Measurements from ENCODE around the gene FOXK1.

Gene FOXK1

DNA sequence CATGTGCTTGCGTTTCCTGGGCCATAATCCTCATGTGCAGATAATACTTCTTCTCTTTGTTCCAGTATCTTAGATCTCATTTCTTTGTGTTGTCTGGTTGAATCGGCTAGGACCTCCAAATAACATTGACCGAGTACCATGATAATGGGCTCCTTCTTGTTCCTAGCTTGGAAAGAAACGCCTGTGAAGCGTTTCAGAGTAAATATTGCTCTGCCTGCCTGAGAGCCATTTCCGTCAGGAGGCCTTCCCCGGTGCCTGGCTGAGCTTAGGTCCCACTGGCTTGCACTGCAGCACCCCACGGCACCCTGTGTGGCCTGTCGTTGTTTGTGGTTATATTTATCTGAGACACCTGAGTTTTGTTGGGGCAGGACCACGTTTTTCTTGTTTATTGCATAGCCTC, 17.7 kb downstream of the FOXK1 start:
- DNase-seq = no peak

DNA sequence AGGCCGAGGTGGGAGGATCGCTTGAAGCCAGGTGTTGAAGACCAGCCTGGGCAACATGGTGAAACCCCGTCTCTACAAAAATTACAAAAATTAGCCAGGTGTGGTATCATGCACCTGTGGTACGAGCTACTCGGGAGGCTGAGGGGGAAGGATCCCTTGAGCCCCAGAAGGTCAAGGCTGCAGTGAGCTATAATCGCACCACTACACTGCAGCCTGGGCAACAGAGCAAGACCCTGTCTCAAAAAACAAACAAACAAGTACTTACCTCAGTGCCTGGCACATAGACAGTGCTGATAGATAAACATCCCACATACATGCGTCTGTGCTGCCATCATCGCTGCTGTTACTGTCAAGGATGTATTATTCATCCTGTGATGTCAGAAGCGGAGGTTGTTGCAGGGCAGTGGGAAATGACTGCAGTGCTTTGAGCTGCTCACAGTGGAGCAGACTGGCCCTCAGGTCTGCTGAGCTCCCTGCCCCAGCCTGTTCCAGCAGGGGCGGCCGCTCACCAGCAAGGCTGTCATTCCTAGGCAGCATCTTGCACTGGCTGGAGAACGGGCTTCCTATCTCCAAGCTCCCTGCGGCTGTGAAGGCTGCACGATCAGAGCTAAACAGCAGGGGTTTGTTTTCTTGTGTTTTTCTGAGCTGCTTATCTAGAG, 18.6 kb downstream of the FOXK1 start:
- no peak for DNase-seq

DNA sequence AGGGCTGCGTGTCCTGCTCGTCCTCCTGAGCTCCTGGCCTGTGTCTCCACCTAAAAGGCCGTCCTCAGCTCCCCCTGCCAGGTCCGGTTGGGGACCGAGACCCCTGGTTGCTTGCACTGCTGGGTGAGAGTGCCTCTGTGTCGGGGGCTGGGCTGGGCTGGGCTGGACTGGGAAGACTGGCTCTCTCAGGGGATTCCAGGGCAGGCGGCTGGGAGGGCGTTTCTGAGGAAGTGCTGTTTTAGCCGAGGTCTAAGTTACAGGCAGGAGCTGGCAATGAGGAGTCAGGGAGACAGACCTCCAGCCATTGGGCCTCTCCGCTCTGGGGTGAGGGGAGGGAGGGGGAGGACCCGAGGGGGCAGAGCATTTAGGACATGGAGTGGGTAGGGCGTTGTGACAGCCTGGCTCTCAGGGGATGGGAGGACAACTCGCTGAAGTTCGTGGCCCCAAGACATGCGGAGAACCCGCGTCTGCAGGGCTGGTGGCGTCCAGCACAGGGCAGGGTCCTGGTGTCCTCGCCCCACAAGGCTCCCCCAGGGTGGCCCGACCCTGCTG, 20.9 kb downstream of the FOXK1 start:
- no peak for DNase-seq

DNA sequence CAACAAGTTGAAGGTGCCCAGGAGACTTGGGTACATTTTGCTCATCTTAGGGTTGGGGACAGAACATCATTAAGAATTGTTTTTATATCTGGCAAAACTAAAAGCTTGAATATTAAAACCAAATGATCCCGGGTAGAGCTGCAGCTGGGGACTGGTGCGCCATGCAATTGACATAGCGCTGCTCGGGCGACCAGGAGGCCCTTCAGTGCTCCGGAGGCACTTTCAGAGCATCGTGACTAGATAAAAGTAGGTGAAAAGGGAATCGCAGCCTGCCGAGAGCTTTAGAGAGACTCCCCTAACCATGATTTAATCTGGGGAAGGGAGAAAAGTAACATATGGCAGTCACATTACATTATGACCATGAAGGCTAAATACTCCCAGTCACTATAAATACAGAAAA, 21.4 kb downstream of the FOXK1 start:
- no peak for DNase-seq

DNA sequence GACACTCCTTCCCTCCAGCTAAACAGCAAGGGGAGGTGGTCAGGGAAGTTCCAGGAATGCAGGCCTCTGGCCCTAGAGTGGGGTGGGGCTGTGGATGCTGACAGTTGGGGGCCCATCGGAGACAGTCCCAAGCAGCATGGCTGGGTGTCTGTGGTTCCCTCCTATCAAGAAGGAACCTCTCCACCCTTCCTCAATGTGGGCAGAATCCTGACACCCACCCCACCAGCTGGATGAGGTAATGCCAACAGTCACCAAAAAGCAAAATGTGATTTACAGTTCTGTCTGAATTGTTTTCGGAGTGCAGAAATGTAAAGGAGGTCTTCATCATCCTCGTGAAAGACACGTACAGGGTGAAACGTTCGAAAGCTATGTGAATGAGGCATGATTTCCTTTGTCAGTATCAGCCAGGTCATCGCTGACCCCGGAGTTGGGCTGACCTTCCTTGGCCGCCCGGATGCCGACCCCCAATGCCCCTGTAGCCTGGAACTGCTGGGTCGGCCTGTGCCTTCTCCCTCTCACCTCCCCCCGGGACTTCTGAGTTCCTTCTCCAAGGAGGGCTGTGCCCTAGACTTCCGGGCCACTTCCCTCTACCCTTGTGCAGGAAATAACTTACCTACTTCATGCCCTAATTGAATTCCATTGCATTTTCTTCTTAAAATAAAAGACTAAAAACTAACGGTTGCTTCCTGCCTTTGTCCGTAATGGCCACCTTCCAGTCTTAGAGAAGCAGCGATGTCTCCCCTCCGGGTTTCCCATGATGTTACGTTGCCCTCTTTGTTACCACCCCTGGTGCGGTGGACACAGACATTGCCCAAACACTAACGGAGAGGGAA, 24.5 kb downstream of the FOXK1 start:
- DNase-seq = no peak

DNA sequence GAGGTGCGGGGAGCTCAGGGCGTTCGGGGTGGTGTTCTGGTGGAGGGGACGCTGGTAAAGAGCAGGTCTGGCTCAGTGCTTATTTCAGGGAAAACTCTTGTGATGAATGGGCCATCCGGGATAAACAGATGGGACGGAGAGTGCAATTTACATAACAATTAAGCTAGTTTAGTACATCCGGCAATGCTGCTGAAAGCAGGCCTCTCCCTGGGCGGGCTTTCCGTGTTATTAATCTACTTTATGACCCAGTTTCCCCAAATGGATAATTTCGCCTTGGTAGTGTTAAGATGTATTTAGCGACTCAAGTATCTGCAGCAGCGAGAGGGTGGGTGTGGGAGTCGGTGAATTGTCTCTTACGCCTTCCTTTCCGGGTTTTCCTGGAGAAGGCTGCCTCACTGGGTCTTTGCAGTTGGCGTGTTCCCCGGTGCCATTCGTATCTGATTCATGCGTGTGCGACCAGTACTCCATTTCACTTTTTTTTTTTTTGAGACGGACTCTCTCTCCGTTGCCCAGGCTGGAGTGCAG, 25.2 kb downstream of the FOXK1 start:
- DNase-seq = no peak

DNA sequence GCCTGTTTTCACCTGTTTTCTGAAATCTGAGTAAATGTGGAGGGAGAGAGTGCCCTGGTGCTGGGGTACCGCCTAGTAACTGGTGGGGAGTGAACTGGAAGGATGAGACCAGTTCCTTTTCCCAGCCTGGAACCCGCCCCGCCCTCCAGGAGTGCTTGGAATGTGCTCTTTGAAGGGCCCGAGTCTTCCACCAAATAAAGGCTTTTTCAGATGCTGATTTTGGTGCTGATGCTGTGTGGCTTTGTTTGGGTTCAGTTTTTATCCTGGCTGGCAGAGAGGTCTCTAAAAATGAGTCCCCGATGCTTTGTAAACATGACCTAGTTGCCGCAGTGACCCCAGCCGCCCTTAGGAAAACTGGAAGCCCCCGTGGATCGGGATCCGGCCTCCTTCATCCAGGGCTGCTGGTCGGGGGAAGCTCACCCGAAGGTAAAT, 25.9 kb downstream of the FOXK1 start:
- no peak for DNase-seq

DNA sequence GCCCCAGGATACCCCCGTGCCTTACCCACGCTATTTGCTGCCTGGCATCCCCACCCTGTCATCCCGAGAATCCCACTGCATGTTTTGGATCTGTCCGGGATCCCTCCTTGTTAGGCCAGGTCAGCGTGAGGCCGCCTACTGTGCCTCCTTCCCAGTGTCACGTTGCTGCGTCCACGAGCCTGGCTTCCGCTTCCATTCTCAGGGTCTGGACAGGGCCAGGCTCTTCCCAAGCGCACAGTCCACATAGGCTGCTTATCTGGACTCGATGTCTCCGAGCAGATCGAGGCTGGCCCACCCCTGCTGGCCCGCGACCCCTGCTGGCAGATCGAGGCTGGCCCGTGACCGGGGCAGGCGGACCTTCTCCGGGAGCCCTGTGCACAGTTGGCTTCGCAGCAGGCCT, 27.1 kb downstream of the FOXK1 start:
- DNase-seq = no peak

DNA sequence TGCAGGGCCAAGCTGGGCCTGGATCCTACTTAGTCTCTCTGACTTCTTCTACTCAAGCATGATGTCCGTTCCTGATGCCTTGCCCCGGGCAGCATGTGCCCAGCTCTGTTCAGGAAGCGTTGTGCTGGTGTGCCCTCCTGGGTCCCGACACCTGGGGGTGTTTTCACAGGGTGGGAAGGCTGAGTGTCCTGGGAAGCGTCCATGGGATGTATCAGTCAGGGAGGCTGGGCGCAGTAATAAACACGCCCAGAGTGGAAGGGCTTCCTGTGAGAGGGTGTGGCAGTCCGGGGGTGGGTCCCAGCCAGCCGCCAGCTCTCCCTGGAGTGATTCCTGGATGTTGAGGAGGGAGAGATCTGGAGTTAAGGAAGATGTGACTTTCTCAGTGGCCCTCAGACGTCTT, 29.0 kb downstream of the FOXK1 start:
- no peak for DNase-seq

DNA sequence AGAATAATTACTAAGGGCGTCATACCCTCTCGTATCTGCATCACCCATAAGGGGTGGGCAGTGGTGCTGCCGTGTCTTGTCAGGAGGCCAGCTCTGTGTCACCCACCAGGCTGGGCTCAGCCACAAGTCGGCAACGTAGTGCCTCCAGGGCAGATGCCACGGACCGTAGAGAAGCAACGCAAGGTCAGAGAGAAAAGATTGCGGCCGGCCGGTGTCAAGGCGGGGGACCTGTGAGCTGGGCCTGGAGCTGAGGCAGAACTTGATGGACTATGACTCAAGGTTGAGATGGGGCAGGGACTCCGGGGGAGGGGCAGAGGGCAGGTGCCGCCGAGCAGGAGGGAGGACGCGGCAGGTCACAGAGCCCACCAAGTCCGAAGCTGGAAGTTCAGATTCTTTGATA, 29.5 kb downstream of the FOXK1 start:
- no peak for DNase-seq

DNA sequence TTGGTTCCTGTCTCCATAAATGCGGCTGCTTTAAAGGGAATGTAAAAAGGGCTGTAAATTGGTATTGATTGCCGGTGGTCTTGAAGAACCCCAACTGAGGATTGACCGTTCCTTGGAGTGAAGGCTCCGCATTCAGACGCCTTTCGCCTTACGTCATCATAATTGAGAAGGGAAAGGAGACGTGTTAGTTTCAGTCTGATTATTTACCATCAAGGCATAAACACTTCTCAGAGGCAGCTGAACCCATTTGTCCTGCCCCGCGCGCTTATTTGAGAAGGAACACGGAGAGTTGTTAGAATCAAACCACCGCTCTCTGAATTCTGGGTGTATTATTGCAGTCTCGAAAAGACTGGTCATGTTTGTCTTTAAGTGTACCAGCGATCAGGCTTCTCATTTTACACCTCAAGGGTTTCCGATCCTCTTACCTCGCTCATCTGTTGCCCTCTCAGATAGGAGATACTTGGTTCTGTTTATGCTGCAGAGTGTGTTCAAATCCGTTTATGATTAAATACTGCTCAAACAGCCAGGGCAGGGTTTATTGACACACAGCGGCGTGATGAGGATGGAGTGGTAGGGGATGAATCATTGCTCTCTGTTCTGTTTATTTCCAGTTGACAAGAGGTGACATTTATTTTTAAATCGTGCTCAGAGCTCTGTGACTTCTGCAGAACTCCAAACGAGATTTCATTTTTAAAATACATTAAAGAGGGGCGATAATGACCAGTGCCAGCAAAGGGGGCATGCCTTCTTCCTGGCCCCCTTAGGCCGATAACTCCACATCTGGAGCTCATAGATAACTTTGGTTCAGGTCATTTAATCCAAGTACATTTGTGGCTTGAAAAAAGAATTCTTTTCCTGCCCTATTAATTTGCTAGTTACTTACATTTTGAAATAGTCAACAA, 30.4 kb downstream of the FOXK1 start:
- DNase-seq = no peak

DNA sequence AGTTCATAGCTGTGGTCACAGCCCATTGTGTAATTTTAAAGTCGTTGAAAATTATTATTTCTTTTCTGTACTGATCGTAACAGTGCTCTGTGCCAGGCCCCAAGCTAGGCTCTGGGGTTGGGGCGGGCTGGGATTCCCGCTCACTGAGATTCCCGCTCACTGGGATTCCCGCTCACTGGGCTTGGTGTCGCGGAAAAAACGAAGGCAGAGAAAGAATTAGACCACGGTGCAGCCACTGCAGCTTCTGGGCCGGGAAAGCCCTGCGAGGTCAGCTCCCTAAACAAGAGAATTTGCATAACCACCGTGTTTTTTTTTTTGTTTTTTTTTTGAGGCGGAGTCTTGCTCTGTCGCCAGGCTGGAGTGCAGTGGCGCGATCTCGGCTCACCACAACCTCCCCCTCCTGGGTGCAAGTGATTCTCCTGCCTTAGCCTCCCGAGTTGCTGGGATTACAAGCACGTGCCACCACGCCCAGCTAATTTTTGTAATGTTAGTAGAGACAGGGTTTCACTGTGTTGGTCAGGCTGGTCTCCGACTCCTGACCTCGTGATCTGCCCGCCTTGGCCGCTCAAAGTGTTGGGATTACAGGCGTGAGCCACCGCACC, 31.2 kb downstream of the FOXK1 start:
- no peak for DNase-seq

DNA sequence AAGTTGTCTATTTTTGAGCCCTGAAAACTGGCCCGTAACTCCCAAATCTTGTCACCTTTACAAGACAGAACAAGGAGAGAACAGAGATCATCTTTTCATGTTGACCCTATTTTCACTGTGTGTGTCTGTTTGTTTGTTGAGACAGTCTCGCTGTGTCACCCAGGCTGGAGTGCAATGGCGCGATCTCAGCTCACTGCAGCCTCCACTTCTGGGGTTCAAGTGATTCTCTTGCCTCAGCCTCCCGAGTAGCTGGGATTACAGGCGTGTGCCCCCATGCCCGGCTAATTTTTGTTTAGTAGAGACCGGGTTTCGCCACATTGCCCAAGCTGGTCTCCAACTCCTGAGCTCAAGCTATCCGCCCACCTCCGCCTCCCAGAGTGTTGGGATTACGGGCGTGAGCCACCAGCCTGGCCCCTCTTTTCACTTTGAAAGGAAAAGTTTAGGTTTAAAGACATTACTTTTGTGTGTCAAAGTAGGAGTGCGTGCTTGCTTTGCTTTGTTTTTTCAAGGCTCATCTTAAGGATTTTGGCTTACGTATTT, 32.1 kb downstream of the FOXK1 start:
- no peak for DNase-seq

DNA sequence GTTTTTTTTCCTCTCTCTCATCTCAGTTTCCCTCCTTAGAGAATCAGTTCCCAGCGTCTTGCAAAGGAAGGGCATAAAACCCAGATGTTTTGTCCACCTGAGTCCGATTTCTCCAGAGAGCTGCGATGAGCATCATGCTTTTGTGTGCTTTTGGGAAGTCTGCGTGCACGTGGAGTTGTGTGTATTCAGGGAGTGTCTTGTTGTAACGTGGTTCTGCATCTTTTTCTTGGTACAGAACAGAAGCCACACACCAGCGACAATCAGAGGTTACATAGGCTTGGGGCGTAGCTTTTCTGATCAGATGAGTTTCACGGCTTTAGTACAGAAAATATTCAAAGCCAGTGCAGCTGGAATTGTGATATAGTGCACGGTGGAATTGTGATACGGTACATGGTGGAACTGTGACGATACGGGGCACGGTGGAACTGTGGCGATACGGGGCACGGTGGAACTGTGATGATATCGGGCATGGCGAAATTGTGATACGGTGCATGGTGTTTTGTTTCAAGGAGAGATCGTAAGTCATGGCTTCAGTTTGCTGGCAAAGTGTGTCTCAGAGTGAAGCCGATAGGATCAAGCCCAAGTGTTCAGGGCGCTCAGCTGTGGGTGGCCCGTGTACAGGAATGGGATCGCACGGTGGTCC, 32.8 kb downstream of the FOXK1 start:
- DNase-seq = no peak

DNA sequence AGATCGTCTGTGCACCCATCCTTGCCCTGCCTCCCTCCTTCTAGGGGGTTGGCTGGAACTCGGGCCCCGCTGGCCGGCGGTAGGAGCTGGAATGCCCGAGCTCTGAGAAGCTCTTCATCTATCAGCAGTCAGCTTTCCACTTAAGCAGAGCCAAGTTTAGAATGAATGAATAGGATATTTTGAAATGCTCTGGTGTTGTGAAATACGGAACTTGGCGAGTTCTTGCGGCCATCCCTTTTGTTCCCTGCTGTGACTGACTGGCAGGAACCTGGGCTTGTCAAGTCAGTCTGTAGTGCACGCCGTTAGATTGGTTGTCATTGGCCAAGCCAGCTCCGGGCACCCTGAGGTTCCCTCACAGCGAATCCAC, 33.3 kb downstream of the FOXK1 start:
- DNase-seq = no peak

DNA sequence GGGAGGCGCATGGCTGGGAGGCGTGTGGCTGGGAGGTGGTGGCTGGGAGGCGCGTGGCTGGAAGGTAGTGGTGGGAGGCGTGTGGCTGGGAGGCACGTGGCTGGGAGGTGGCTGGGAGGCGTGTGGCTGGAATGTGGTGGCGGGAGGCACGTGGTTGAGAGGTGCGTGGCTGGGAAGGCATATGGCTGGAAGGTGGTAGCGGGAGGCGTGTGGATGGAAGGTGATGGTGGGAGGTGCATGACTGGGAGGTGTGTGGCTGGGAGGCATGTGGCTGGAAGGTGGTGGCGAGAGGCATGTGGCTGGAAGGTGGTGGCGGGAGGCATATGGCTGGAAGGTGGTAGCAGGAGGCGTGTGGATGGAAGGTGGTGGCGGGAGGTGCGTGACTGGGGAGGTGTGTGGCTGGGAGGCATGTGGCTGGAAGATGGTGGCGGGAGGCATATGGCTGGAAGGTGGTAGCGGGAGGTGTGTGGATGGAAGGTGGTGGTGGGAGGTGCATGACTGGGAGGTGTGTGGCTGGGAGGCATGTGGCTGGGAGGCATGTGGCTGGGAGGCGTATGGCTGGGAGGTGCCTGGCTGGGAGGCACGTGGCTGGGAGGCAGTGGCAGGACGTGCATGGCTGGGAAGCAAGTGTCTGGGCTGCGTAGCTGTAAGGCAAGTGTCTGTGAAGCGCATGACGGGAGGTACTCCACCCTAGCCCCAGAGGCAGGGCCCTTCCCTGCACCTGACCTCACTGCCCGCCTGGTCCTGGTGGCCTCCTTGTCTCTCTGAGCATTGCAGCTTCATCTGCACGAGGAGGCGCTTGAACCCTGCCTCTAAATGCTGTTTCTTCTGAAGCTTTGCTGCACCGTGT, 35.1 kb downstream of the FOXK1 start:
- no peak for DNase-seq

DNA sequence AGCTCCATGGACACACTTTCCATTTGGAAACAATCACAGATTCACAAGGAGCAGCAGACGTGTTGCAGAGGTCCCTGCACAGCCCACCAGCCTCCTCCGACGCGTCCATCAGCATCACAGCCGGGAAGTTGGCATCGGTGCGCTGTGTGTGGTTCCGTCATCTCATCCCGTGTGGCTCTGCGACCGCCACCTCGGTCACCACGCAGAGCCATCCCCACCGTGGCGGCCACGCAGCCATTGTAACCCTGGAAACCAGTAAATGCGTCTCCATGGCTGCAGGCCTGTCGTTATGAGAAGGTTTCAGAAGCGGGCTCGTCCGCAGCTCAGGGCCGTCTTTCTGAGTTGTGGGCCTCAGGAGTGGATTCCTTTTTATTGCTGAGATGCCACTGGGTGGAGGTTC, 36.0 kb downstream of the FOXK1 start:
- no peak for DNase-seq

DNA sequence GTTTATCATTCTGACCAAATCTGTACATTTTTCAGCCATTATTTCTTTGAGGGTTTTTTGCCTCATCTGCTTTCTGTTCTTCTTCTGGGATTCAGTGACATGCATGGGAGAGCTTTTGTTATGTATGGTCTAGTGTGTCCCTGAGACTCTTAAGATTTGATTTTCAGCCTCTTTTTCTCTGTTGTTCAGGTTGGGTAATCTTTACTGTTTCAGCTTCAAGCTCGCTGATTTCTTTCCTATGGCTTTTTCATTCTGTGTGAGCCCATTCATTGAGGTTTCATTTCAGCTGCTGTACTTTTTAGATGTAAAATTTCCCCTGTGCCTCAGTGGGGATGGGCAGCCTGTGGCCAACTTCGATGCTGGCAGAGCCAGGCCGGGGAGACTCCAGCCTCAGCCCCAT, 38.1 kb downstream of the FOXK1 start:
- DNase-seq = no peak

DNA sequence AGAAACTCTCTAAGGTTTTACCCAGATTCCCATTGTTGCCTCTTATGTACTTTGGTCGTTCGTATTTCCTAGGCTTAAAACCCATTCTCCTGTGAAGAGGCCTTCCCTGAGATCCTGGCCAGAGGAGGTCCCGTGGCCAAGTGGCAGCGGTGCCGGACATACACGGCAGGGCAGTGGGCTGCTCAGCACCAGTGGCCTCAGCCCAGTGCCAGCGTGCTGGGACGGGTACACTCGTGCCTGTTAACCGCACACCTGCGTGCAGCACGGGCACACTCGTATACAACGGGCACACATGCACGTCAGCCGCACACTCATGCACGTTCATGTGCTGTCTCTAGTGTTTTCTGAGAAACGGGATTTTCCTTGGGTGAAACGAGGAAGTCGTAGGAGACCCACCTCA, 40.2 kb downstream of the FOXK1 start:
- no peak for DNase-seq

DNA sequence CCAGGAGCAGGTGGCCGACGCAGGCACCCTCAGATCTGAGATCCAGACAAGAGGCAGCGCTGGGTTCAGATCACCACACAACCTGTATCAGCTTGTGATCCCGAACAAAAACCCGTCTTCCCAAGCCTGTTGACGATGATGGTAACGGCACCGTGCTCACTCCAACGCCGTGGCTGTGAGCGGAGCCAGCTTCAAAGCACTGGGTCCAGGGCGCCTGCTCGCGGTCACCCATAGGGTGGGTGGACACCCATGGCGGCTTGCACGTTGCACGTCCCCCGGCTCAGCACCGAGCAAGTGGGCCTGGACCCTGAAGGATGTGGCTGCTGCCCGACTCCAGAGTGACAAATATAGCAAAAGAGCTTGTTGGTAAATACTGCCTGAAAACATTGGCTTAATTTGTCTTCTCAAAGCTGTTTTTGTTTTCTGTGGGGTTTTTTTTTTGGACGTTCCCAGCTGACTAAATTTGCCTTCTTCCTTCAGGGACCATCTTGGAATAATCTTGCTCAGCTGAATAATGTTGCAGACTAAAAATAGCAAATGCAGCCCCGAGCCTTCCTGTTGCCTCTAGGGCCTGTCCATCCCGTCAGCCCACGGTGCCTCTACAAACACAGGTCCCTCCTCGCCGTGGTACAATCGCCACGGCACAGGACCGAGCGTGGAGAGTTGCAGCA, 41.0 kb downstream of the FOXK1 start:
- no peak for DNase-seq
